ENCODE measurements around the gene RABGAP1L. TPM values are rescaled to one million over a fixed set of nuclear protein-coding genes. Genes with fewer than 3 reads are reported as not detected.

The RABGAP1L gene
- total RNA-seq, 1 experiment from 2014 or later = 29.3 TPM

- H4K20me1 ChIP-seq (ENCODE audit: insufficient read depth) = no peaks in the 10 kb centered on the region
- H3K27me3 ChIP-seq (ENCODE audit: insufficient read depth, low read length) = no peaks in the 10 kb centered on the region
- TF ChIP-seq TCF7L2 (IDR thresholded peaks at IDR 0.05; ENCODE audit: borderline replicate concordance, extremely low read depth, insufficient read depth, insufficient read length) (no peak), POLR2A (IDR thresholded peaks at IDR 0.05; ENCODE audit: borderline replicate concordance, extremely low read depth, insufficient read depth, insufficient read length) (no peak), EZH2phosphoT487 (IDR thresholded peaks at IDR 0.05; ENCODE audit: borderline replicate concordance) (no peak), REST (IDR thresholded peaks at IDR 0.05; ENCODE audit: low read depth) (no peak), ZNF274 (IDR thresholded peaks at IDR 0.05; ENCODE audit: low read depth, low read length) (no peak), CTCF (IDR thresholded peaks at IDR 0.05 in 2 of 3, conservative IDR thresholded peaks at IDR 0.05 in 1 of 3; ENCODE audit: borderline replicate concordance in 1 of 3, insufficient read depth in 1 of 3, low read depth in 2 of 3, low read length in 2 of 3) (no peak), SRF (IDR thresholded peaks at IDR 0.05; ENCODE audit: low read depth) (no peak), EGR1 (IDR thresholded peaks at IDR 0.05; ENCODE audit: low read depth) (no peak), SP1 (IDR thresholded peaks at IDR 0.05; ENCODE audit: low read depth) (no peak), JUND (IDR thresholded peaks at IDR 0.05) (no peak), POLR2AphosphoS5 (IDR thresholded peaks at IDR 0.05; ENCODE audit: low read depth, low read length) (no peak), CBX3 (IDR thresholded peaks at IDR 0.05; ENCODE audit: low read depth) (no peak), ZBTB33 (IDR thresholded peaks at IDR 0.05; ENCODE audit: extremely low read depth, insufficient replicate concordance, low read length) (no peak)
- intact Hi-C loops (cut with micrococcal nuclease) = no loop called here
- no peak overlapping the region for H3K27ac ChIP-seq (ENCODE audit: low read depth, low read length)
- no peak for ATAC-seq
- no peaks in the 10 kb centered on the region for H3K9me2 ChIP-seq (ENCODE audit: insufficient read depth)
- H3K4me1 ChIP-seq (ENCODE audit: control insufficient read depth in 1 of 2, insufficient read depth in 2 of 2, low read length in 2 of 2) = no peaks in the 10 kb centered on the region
- DNase-seq (ENCODE audit: low read depth, low spot score) = no peak
- H3K36me3 ChIP-seq (ENCODE audit: control insufficient read depth in 1 of 2, insufficient read depth in 2 of 2, low read length in 2 of 2) = no peaks in the 10 kb centered on the region
- ChIA-PET RAD21 (ENCODE audit: low non-redundant PET in 1 of 2, low total read pairs in 2 of 2, uncharacterized antibody in 2 of 2, unreplicated experiment in 2 of 2) (no interaction called here), CTCF (no interaction called here), POLR2A (no interaction called here)
- no peaks in the 10 kb centered on the region for H3K9me3 ChIP-seq (ENCODE audit: control insufficient read depth in 1 of 2, insufficient read depth in 1 of 2, low read depth in 1 of 2, low read length in 2 of 2)
- no peak overlapping the region for H3K9ac ChIP-seq (ENCODE audit: low read length)
- BruUV-seq (replicated peaks) = no TSS peak
- no peaks in the 10 kb centered on the region for H3K79me2 ChIP-seq (ENCODE audit: insufficient read depth, low read length)
- H3K4me3 ChIP-seq (replicated peaks in 1 of 2; ENCODE audit: low read depth in 1 of 2, low read length in 2 of 2) = no peak overlapping the region
- H3K4me2 ChIP-seq (ENCODE audit: low read length) = no peak overlapping the region
- H2AFZ ChIP-seq (ENCODE audit: low read depth, low read length, poor library complexity, severe bottlenecking) = no peak overlapping the region
Measured at GRCh38 chr1:174286042-174286441, 126.7 kb downstream of the RABGAP1L start.

Measured in HCT116 (cell line).